Smooth muscle cell (in vitro differentiated cells): ENCODE data around the gene BARD1. TPM values are rescaled to one million over a fixed set of nuclear protein-coding genes. Genes with fewer than 3 reads are reported as not detected.

ENCODE experiments used
- DNase-seq: peaks from one replicate; lab custom pipeline; 2025; ENCODE audit not compliant: unreplicated experiment; lab: John Stamatoyannopoulos, UW
- H2AFZ ChIP-seq: fragments of 200-600 bp; sonication (generic); 2 replicates; pipeline ENCODE4 v1.6.0; 2016; ENCODE audit warnings: antibody characterized with exemption, low read depth, mild to moderate bottlenecking
- H3F3A ChIP-seq: fragments of 200-600 bp; sonication (generic); 2 replicates; pipeline ENCODE4 v1.6.0; 2017; ENCODE audit warnings: antibody characterized with exemption, low read depth
- H3K27ac ChIP-seq: fragments of 200-600 bp; sonication (generic); 2 replicates; pipeline ENCODE4 v1.5.1; 2016; ENCODE audit warnings: low read depth, mild to moderate bottlenecking
- H3K27me3 ChIP-seq: fragments of 200-600 bp; sonication (generic); 2 replicates; pipeline ENCODE4 v1.6.1; 2016; ENCODE audit warnings: low read depth, mild to moderate bottlenecking
- H3K36me3 ChIP-seq: fragments of 200-600 bp; sonication (generic); 2 replicates; pipeline ENCODE4 v1.5.1; 2016; ENCODE audit warnings: low read depth
- H3K4me1 ChIP-seq: fragments of 200-600 bp; sonication (generic); 2 replicates; pipeline ENCODE4 v1.5.1; 2016; ENCODE audit warnings: low read depth
- H3K4me2 ChIP-seq: fragments of 200-600 bp; sonication (generic); 2 replicates; pipeline ENCODE4 v1.6.0; 2016; ENCODE audit warnings: mild to moderate bottlenecking
- H3K4me3 ChIP-seq: fragments of 200-600 bp; sonication (generic); 2 replicates; pipeline ENCODE4 v1.5.1; 2016; ENCODE audit warnings: mild to moderate bottlenecking
- H3K79me2 ChIP-seq: fragments of 200-600 bp; sonication (generic); 2 replicates; pipeline ENCODE4 v1.6.0; 2016; ENCODE audit warnings: low read depth, mild to moderate bottlenecking
- H3K9ac ChIP-seq: fragments of 200-600 bp; sonication (generic); 2 replicates; pipeline ENCODE4 v1.6.0; 2016; ENCODE audit warnings: low read depth
- H3K9me3 ChIP-seq: fragments of 200-600 bp; sonication (generic); replicated peaks from 2 replicates; pipeline ENCODE4 v1.5.1; 2016; ENCODE audit warnings: low read depth
- H4K20me1 ChIP-seq: fragments of 200-600 bp; sonication (generic); 2 replicates; pipeline ENCODE4 v1.6.0; 2016; ENCODE audit warnings: low read depth
- CTCF ChIP-seq: fragments of 200-600 bp; sonication (generic); IDR thresholded peaks from 2 replicates; pipeline ENCODE4 v1.5.1; 2017; ENCODE audit warnings: borderline replicate concordance, mild to moderate bottlenecking, antibody characterized with exemption; ENCODE audit not compliant: insufficient read depth, poor library complexity, severe bottlenecking
- WGBS: methylation state at CpG from one replicate; pipeline ENCODE4 v1.1.7; 2016; ENCODE audit warnings: low lambda C conversion rate; 5-methylcytosine and 5-hydroxymethylcytosine counted together
- polyA plus RNA-seq: library from polyadenylated mRNA; unstranded; fragments of >200 nt; fragmentation: Nextera tagmentation; extraction: Ambion mirVana; gene quantifications from 2 replicates; pipeline ENCODE4 v1.2.1, GENCODE V29; 2016
- total RNA-seq: library from RNA; depleted of rRNA; stranded (reverse); fragments of >200 nt; gene quantifications from 2 replicates; pipeline ENCODE4 v1.2.3, GENCODE V29; 2014

The BARD1 gene
- total and polyA plus RNA-seq, 2 experiments from 2014 or later, result 6.0 to 9.9 TPM

GRCh38 chr2:214737188-214737587 is 72.3 kb downstream of the BARD1 start:
- no peak overlapping the region for H3K4me2 ChIP-seq

GRCh38 chr2:214730800-214731407 is 78.6 kb downstream of the BARD1 start:
- WGBS, result 90% methylated on average over 3 of the region's 3 CpGs

More at GRCh38 chr2:214737188-214737587, 72.3 kb downstream of the BARD1 start:
- no peaks in the 10 kb centered on the region for H3K79me2 ChIP-seq
- no peaks in the 10 kb centered on the region for H3K27me3 ChIP-seq
- H3K36me3 ChIP-seq, result no peaks in the 10 kb centered on the region
- TF ChIP-seq CTCF, result no peak
- no peak overlapping the region for H3K27ac ChIP-seq
- no peak for DNase-seq
- no peak overlapping the region for H2AFZ ChIP-seq
- H3K9me3 ChIP-seq, result no peaks in the 10 kb centered on the region
- H3K4me1 ChIP-seq, result no peaks in the 10 kb centered on the region
- no peak overlapping the region for H3K4me3 ChIP-seq
- H3F3A ChIP-seq, result no peaks in the 10 kb centered on the region
- 90% methylated on average over 3 of the region's 3 CpGs for WGBS
- no peaks in the 10 kb centered on the region for H4K20me1 ChIP-seq
- H3K9ac ChIP-seq, result no peak overlapping the region

DNA sequence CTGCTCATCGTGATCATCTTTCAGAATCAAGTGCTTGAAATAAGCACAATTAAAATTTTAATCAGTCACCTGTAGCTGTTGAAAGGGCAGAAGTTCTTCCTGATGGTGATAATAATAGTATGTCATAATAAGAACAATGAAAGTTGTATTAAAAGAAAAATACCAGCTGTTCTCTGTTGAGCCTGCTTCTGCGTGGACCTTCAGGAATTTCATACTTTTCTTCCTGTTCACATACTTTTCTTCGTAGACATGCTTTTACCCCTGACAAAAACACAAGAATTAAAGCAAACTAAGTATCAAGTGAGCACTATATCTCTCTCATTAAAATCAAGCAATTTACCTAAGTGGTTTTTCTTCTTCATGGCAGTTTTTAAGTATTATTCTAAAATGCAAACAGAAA is 79.2 kb downstream of the BARD1 start:
- DNase-seq, result no peak

More at GRCh38 chr2:214730800-214731407, 78.6 kb downstream of the BARD1 start:
- Histone ChIP-seq H3K79me2 (no peaks in the 10 kb centered on the region), H3K27me3 (no peaks in the 10 kb centered on the region), H3K27ac (no peak overlapping the region), H4K20me1 (no peaks in the 10 kb centered on the region), H2AFZ (no peak overlapping the region), H3K9me3 (no peaks in the 10 kb centered on the region), H3F3A (no peaks in the 10 kb centered on the region), H3K4me3 (no peak overlapping the region), H3K4me2 (no peak overlapping the region), H3K9ac (no peak overlapping the region), H3K36me3 (no peaks in the 10 kb centered on the region), H3K4me1 (no peaks in the 10 kb centered on the region)
- no peak for TF ChIP-seq CTCF
- no peak for DNase-seq

More for the DNA sequence above, 79.2 kb downstream of the BARD1 start:
- 90% methylated on average over 3 of the region's 3 CpGs for WGBS
- Histone ChIP-seq H3K27me3 (no peaks in the 10 kb centered on the region), H3K27ac (no peak overlapping the region), H3K4me3 (no peak overlapping the region), H3F3A (no peaks in the 10 kb centered on the region), H3K9ac (no peak overlapping the region), H3K79me2 (no peaks in the 10 kb centered on the region), H4K20me1 (no peaks in the 10 kb centered on the region), H3K4me1 (no peaks in the 10 kb centered on the region), H3K36me3 (no peaks in the 10 kb centered on the region), H2AFZ (no peak overlapping the region), H3K9me3 (no peaks in the 10 kb centered on the region), H3K4me2 (no peak overlapping the region)
- no peak for TF ChIP-seq CTCF
